DOHH2 (cell line): ENCODE results near the gene PMM2.
"Not testable (repeated sequence)": the region's sequence is repeated elsewhere in the genome, so short reads cannot be mapped to it uniquely, and the experiment has no call there.

Experiments
- H3F3A ChIP-seq: fragments of 200-600 bp; sonication (generic), shearing (Covaris generic); 2 replicates; pipeline ENCODE4 v1.6.0; 2016; ENCODE audit warnings: antibody characterized with exemption, mild to moderate bottlenecking; ENCODE audit not compliant: control insufficient read depth, insufficient read depth
- H3K27ac ChIP-seq: fragments of 200-600 bp; sonication (generic); 2 replicates; pipeline ENCODE4 v1.5.1; 2014; ENCODE audit warnings: low read depth, mild to moderate bottlenecking, low read length, moderate library complexity
- H3K27me3 ChIP-seq: fragments of 200-600 bp; sonication (generic); 2 replicates; pipeline ENCODE4 v1.6.1; 2014; ENCODE audit warnings: mild to moderate bottlenecking, low read length, mixed read lengths; ENCODE audit not compliant: control insufficient read depth
- H3K36me3 ChIP-seq: fragments of 200-600 bp; sonication (generic); 2 replicates; pipeline ENCODE4 v1.6.1; 2014; ENCODE audit warnings: mild to moderate bottlenecking, low read length, moderate library complexity, mixed read lengths; ENCODE audit not compliant: control insufficient read depth
- H3K4me1 ChIP-seq: fragments of 200-600 bp; sonication (generic); 2 replicates; pipeline ENCODE4 v1.6.1; 2014; ENCODE audit warnings: mild to moderate bottlenecking, low read length, mixed read lengths; ENCODE audit not compliant: control insufficient read depth
- H3K4me2 ChIP-seq: fragments of 200-600 bp; sonication (generic); 2 replicates; pipeline ENCODE4 v1.6.0; 2014; ENCODE audit warnings: mild to moderate bottlenecking, low read length, moderate library complexity
- H3K4me3 ChIP-seq: fragments of 200-600 bp; sonication (generic); 2 replicates; pipeline ENCODE4 v1.5.1; 2014; ENCODE audit warnings: mild to moderate bottlenecking, low read length, mixed read lengths
- H3K79me2 ChIP-seq: fragments of 200-600 bp; sonication (generic); 2 replicates; pipeline ENCODE4 v1.6.1; 2014; ENCODE audit warnings: mild to moderate bottlenecking, low read length, mixed read lengths; ENCODE audit not compliant: control insufficient read depth
- H3K9me2 ChIP-seq: fragments of 200-600 bp; sonication (generic); replicated peaks from 2 replicates; pipeline ENCODE4 v1.6.1; 2014; ENCODE audit warnings: mild to moderate bottlenecking, low read length, mixed read lengths; ENCODE audit not compliant: control insufficient read depth
- H3K9me3 ChIP-seq: fragments of 200-600 bp; sonication (generic); 2 replicates; pipeline ENCODE4 v1.6.1; 2014; ENCODE audit warnings: antibody characterized with exemption, low read length, mixed read lengths; ENCODE audit not compliant: control insufficient read depth, insufficient read depth
- H4K20me1 ChIP-seq: fragments of 200-600 bp; sonication (generic); 2 replicates; pipeline ENCODE4 v1.6.0; 2014; ENCODE audit warnings: low read depth, mild to moderate bottlenecking, antibody characterized with exemption, low read length, moderate library complexity; ENCODE audit not compliant: control insufficient read depth, insufficient read depth
- EZH2phosphoT487 ChIP-seq: fragments of 200-600 bp; sonication (generic); IDR thresholded peaks from 2 replicates; pipeline ENCODE4 v1.6.1; 2017; ENCODE audit warnings: borderline replicate concordance, mild to moderate bottlenecking, antibody characterized with exemption, low read length, moderate library complexity, mixed read lengths
- TF ChIP-seq, protein P1 (sequence below): fragments of 200-600 bp; sonication (generic); IDR thresholded peaks from one replicate; pipeline ENCODE4 v1.5.1; 2014; ENCODE audit warnings: antibody characterized with exemption, mild to moderate bottlenecking, low read depth, low read length; ENCODE audit not compliant: poor library complexity, severe bottlenecking

Gene PMM2

DNA sequence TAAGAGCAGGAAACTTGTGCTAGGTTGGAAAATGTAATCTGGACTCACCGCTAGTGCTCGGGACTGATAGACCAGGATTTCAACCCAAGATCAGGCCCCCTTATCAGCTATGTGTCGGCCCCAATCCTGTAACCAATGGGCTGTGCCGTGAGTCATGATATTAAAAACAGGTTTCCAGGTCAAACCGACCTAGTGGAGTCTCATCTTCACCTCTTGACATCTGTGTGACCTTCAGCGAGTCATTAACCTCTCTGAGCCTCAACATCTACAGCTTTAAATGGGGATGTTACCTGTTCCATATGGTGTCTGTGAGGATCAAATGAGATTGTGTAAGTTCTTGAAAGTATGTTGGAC, 512 bp downstream of the PMM2 start:
- Histone ChIP-seq H3K9me3 (no peaks in the 10 kb centered on the region), H3K4me2 (peak overlapping the region; percentile 98), H3K27ac (peak overlapping the region; percentile 35), H3K4me3 (peak overlapping the region; percentile 95), H4K20me1 (peaks cover 19% of the 10 kb centered on the region), H3K36me3 (peaks cover 68% of the 10 kb centered on the region), H3K4me1 (peaks cover 35% of the 10 kb centered on the region), H3F3A (no peaks in the 10 kb centered on the region), H3K79me2 (peaks cover 93% of the 10 kb centered on the region), H3K27me3 (no peaks in the 10 kb centered on the region), H3K9me2 (no peaks in the 10 kb centered on the region)
- TF ChIP-seq EZH2phosphoT487 = no peak
- TF ChIP-seq, protein P1, sequence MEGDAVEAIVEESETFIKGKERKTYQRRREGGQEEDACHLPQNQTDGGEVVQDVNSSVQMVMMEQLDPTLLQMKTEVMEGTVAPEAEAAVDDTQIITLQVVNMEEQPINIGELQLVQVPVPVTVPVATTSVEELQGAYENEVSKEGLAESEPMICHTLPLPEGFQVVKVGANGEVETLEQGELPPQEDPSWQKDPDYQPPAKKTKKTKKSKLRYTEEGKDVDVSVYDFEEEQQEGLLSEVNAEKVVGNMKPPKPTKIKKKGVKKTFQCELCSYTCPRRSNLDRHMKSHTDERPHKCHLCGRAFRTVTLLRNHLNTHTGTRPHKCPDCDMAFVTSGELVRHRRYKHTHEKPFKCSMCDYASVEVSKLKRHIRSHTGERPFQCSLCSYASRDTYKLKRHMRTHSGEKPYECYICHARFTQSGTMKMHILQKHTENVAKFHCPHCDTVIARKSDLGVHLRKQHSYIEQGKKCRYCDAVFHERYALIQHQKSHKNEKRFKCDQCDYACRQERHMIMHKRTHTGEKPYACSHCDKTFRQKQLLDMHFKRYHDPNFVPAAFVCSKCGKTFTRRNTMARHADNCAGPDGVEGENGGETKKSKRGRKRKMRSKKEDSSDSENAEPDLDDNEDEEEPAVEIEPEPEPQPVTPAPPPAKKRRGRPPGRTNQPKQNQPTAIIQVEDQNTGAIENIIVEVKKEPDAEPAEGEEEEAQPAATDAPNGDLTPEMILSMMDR = no peak

DNA sequence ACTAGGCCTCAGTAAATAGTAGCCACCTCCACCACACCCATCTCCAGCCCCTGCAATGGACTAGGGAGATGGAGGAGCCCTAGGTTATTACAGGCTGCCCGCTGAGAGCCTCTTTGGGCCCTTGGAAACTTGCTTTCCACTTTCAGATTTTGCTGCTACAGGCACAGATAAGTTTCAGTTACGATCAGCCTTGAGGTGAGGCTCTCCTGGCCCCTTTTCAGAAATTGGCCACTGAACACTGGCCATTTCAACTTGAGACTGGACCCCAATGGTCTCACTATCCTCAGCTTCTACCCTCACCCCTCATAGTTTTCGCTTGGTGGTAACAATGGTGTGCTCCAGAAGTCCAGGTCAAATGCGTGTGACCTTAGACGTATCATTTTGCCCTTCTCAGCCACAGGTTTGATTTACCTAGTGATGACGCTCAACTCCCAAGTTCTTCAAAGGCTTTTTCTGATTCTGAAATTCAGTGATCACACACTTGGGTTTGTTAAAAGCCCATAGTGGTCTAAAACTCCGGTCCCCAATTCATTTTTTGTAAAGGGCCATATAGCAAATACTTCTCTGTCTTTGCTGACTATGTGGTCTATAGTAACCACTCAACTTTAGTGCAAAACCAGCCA, 1.0 kb downstream of the PMM2 start:
- Histone ChIP-seq H4K20me1 (peaks cover 19% of the 10 kb centered on the region), H3K9me2 (no peaks in the 10 kb centered on the region), H3K4me3 (peak overlapping the region; percentile 95), H3F3A (no peaks in the 10 kb centered on the region), H3K36me3 (peaks cover 71% of the 10 kb centered on the region), H3K79me2 (peaks cover 92% of the 10 kb centered on the region), H3K27me3 (no peaks in the 10 kb centered on the region), H3K27ac (peak overlapping the region; percentile 35), H3K4me1 (peaks cover 35% of the 10 kb centered on the region), H3K9me3 (no peaks in the 10 kb centered on the region), H3K4me2 (peak overlapping the region; percentile 98)
- TF ChIP-seq, protein P1 = no peak
- no peak for TF ChIP-seq EZH2phosphoT487

DNA sequence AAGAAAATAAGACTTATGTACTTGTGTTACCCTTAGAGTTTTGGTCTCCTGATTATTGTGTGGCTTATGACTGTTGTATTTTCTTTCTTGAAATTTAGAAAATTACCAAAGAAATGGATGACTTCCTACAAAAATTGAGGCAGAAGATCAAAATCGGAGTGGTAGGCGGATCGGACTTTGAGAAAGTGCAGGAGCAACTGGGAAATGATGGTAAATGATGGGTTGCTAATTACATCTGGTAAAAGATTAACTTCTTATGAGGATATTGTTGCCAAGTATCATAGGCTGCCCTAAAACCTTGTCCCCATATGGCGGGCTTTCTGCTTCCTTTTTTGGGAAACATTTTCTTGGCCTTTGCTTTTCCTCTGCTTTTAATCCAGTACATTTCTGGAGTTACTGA, 4.1 kb downstream of the PMM2 start:
- H3K27ac ChIP-seq = no peak overlapping the region
- H3K27me3 ChIP-seq = no peaks in the 10 kb centered on the region
- TF ChIP-seq, protein P1 = no peak
- no peak for TF ChIP-seq EZH2phosphoT487
- no peak overlapping the region for H3K4me3 ChIP-seq
- no peak overlapping the region for H3K4me2 ChIP-seq
- peaks cover 82% of the 10 kb centered on the region for H3K36me3 ChIP-seq
- peaks cover 94% of the 10 kb centered on the region for H3K79me2 ChIP-seq
- H3K9me2 ChIP-seq = no peaks in the 10 kb centered on the region
- no peaks in the 10 kb centered on the region for H3F3A ChIP-seq
- peaks cover 19% of the 10 kb centered on the region for H4K20me1 ChIP-seq
- peaks cover 22% of the 10 kb centered on the region for H3K4me1 ChIP-seq
- no peaks in the 10 kb centered on the region for H3K9me3 ChIP-seq

DNA sequence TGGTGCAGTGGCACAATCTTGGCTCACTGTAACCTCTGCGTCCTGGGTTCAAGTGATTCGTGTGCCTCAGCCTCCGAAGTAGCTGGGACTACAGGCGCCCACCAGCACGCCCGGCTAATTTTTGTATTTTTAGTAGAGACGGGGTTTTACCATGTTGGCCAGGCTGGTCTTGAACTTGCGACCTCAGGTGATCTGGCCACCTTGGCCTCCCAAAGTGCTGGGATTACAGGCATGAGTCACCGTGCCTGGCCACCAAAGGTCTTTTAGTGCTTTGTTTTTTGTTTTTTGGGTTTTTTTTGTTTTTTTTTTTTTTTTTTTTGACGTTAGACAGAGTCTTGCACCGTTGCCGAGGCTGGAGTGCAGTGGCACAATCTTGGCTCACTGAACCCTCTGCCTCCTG, 6.1 kb downstream of the PMM2 start:
- Histone ChIP-seq H4K20me1 (peaks cover 19% of the 10 kb centered on the region; the same call in 1 of the 2 replicates), H3K4me1 (peaks cover 17% of the 10 kb centered on the region), H3K79me2 (peaks cover 77% of the 10 kb centered on the region), H3K36me3 (peaks cover 90% of the 10 kb centered on the region)
- H3F3A ChIP-seq, H3K27me3 ChIP-seq, H3K9me3 ChIP-seq, H3K9me2 ChIP-seq, H3K4me2 ChIP-seq, H3K27ac ChIP-seq, H3K4me3 ChIP-seq: not testable (repeated sequence)
